Measurements from ENCODE around the gene TP63.

Gene TP63

GRCh38 chr3:189687475-189687874 lies 56.3 kb downstream of the TP63 start:
- no peak for DNase-seq

- no peak for DNase-seq
Measured at GRCh38 chr3:189688262-189688661, 57.1 kb downstream of the TP63 start.

DNA sequence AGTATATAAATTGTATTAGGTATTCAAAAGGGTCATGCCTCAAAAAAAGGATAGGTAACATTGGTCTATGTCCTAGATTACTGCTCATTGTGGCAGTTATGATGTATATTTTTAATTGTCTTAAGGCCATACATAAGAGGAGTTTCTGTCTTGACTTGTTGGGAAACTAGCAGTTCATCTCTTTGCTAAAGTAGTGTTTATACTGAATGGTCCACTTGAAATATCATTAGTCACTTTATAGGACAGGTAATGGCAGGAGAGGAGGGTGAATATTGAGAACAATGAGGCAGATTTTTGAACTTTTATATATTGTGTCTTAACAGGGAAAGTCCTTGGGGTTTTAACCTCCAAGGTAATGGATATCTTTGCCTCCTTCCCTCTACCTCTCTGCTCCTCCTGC lies 58.4 kb downstream of the TP63 start:
- no peak for DNase-seq

- DNase-seq: no peak
Measured at GRCh38 chr3:189690237-189690636, 59.0 kb downstream of the TP63 start.

- DNase-seq: no peak
Measured at GRCh38 chr3:189690672-189691071, 59.5 kb downstream of the TP63 start.

DNA sequence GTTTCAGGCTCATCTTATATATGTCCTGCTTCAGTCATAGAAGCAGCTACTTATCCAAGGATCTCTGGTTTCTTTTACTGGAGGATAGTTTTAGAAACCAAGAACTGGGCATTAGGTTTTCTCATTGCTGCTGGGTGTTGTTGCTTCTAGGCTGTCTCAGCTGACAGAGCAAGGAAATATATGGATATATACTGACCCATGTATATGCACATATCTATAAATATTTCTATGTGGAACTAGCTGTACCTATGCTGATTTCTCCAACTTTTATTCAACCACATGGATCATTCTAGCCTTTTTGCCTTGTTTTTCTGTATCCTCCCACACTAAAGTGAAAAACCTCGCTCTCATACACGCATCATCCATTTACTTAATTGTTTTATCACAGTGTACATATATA lies 64.2 kb downstream of the TP63 start:
- no peak for DNase-seq

DNA sequence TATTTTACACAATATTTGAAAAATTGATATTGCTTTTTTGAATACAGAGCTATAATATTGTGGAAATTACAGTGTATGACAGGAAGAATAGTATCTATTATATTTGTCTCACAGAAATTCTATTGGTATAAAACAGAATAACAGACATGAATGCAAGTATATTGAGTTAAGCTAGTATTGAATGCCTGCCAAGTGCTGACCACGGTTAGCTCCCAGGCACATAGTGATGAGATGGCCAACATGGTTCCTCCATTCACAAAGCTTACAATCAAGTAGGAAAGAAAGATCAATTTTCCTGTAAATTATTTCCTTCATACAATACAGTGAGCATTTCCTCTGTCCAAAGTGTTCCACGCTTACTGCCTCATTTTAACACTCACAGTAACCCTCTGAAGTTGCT lies 67.6 kb downstream of the TP63 start:
- no peak for DNase-seq

DNA sequence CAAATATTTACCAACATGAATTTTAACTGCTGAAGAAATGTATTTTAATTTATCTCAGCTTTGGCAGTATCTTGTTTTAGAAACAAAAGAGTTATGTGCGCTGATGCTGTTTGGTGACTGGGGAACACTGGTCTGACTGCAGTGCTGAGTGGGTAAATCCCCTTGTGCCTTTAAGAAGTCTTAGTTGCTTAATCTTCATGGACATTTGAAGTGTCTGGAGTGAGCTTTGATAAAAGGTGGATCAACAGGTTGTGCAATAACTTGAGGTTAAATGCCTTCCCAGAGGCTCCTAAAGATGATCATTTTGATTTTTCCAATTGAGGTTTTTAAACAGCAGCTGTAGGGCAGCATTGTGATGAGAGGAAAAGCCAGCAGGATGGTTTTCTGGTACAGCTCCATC lies 68.7 kb downstream of the TP63 start:
- DNase-seq: peak; percentile 19

GRCh38 chr3:189702066-189702646 lies 71.0 kb downstream of the TP63 start:
- peak; percentile 86 for DNase-seq

DNA sequence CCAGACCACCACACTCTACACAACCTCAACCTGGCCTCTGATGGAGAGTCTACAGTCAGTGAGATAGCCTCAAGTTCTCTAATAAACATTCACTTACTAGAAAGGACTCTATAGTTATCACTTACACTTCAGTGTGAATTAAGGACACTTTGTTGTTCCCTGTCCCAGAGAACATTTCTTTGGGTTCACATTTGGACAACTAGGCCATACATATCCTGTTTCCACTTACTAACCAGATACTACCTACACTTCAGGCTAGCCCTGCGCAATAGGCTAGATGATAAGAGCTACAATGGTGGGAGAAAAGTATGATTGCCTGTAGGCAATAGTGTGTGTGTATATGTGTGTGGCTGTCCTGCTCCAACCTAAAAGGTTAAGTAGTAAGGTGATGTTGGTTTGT lies 72.7 kb downstream of the TP63 start:
- DNase-seq: no peak

DNA sequence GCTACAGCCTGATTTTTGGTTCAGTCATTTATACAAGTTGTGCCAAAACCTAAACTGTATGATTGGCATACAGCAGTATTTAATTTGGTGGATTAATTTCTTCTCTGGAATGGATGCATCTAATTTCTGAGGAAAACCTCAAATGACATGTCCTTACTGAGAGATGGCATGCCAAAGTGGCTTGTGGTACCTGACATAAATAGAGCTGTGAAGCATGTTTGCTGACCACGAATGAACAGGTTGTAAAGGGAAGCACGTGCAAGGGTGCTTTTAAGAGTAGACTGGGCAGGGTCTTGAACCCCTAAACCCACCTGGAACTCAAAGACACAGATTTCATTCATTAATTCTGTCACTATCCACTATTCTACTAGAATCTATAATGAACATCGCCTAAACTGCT lies 77.2 kb downstream of the TP63 start:
- DNase-seq: no peak

- peak; percentile 96 for DNase-seq
Measured at GRCh38 chr3:189710620-189711402, 79.6 kb downstream of the TP63 start.

- no peak for DNase-seq
Measured at GRCh38 chr3:189712906-189713483, 81.8 kb downstream of the TP63 start.

DNA sequence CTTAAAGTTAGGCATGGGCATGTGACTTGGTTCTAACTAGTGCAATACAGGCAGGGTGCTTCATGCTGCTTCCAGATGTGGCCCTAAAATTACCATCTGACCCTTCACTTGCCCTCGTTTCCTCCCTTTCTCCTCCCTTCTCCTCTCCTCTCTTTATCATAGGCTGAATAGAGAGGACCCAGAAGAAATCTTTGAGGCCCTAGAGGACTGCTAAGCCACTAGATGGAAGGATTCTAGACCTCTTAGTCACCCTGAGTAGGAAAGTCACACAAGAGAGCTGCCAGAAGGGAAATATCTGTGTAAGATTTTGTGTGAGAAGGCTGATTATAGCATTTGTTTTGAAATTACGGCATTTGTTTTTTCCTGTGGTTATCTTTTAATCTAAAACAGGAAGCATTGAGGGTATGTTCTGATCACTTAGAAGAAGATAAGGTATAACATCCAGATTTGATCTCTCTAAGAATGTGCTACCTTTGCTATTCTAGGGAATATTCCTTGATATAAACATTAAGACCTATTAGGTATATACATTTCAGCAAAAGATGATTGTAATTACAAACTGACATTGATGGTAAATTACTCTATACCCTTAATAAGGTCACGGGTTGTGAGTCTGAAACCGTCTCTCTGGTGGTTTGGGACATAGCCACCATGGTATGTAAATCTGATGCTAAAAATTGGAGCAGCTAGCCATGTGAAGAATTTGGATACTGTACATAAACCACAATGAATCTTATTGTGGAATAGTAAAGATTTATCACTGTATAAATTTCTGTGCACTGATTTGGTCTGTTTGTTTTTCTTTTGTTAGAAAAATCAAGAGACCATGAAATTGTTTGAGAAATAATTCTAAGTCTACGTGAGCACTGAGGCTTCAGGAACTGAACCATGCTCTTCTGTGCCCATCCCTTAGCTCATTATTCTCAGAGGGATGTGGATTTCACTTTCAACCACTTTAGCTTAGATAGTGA lies 84.1 kb downstream of the TP63 start:
- peak; percentile 16 for DNase-seq

- no peak for DNase-seq
Measured at GRCh38 chr3:189718215-189718614, 87.0 kb downstream of the TP63 start.

DNA sequence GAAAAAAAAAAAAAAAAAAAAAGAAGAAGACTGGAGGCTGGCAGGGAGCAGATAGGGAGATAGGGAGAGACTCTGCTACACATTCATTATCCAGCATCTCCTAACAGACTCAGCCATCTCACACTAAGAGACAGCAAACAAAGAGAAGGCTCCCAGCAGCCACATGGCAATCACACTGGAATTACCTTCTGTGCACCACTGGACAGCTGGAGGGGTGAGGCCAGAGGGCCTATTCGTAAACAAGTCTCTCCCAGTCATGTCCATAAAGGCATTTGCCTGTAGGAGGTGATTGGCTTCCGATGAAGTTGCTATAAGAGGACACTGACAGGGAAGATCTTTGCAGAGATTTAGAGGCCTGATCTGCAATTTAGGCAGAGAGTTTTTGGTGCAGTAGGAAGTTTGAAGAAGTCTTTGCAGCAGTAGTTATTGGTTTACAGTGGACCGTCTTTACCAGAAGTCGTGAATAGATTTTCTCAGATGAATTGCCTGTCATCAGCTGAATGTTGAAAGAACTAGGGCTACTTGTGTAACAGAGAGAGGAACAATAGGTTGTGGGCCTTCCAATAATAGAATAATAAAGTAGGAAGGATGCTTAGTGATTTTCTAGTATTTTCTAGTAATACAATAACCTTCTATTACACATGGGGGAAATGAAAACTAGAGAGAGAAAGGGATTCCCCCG lies 89.7 kb downstream of the TP63 start:
- DNase-seq: no peak

GRCh38 chr3:189721873-189722665 lies 90.9 kb downstream of the TP63 start:
- DNase-seq: no peak

DNA sequence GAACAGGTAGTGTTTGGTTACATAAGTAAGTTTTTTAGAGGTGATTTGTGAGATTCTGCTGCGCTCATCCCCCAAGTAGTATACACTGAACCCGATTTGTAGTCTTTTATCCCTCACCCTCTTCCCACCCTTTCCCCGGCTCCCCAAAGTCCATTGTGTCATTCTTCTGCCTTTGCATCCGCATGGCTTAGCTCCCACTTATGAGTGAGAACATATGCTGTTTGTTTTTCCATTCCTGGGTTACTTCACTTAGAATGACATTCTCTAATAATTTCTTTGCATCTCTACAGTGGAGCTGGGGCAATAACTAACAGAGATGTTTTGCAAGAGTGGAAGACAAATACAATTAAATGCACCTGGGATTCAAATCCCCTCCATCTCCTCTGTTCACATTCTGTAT lies 93.2 kb downstream of the TP63 start:
- DNase-seq: no peak

- peak; percentile 40 for DNase-seq
Measured at GRCh38 chr3:189726277-189726676, 95.1 kb downstream of the TP63 start.

DNA sequence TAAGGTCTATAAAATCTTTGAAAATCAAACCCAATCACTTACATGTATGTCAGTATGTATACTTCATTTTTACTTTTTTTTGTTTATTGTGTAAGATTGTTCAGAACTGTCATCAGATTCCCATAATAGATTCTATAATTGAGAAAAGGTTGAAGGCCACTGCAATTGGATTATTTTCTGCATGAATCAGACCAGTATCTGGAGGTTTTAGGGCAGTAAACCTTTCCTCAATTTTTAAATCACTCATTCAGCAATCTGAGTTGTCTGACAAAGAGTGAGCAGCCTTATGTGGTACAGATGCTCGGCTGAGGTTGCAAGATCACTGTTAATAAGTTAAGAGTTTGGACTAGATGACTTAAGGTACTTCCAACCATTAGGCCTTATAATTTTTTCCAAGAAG lies 96.0 kb downstream of the TP63 start:
- no peak for DNase-seq

DNA sequence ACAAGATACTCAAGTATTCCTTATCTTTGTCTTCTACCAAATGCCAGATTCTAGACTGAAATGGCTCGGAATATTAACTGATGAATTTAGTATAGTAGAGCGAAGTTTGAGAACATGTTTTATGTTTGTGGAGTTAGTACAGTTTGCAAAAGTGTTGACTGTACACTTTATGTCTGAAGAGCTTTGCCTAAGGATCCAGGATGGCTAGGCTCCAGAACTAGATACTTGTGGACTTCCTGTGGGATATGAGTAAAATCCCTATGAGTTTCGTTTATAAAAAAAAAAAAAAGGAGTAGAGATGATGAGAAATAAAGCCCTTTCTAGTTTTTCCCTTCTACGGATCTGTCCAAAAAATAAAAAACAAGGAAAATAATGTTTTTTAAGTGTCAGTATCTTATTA lies 96.7 kb downstream of the TP63 start:
- peak; percentile 30 for DNase-seq

DNA sequence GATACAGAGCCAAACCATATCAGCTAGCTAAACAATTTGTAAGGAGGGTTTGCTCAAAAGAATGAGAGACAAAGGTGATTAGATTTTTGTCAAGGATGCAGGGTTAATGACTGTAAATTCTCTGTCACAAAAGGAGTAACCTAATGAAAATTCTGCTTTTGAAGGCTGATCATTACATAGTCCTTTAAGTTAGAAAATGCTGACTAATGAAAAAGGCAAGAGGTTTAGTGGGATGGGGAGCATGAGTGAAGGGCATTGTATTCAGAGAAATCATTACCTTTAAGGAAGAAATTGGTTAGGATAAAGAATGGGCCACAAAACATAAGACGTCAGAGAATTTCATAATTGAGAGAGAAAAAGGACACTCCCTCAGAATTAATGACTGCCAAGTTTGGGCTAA lies 97.7 kb downstream of the TP63 start:
- no peak for DNase-seq
